ENCODE data around the gene HNF4A. TPM values are rescaled to one million over a fixed set of nuclear protein-coding genes. Genes with fewer than 3 reads are reported as not detected.

The HNF4A gene
- total RNA-seq, 1 donor from 2014 or later: not detected

- no peak overlapping the region for H3K4me3 ChIP-seq (ENCODE audit: low read depth, low read length)
- no peak for DNase-seq (ENCODE audit: low read depth)
- TF ChIP-seq CTCF (conservative IDR thresholded peaks at IDR 0.05; ENCODE audit: low read depth, low read length): no peak
These were observed 75.0 kb downstream of the HNF4A start for GRCh38 chr20:44430270-44431065.

- no peak for TF ChIP-seq CTCF (conservative IDR thresholded peaks at IDR 0.05; ENCODE audit: low read depth, low read length)
- no peak overlapping the region for H3K4me3 ChIP-seq (ENCODE audit: low read depth, low read length)
- no peak for DNase-seq (ENCODE audit: low read depth)
These were observed 75.6 kb downstream of the HNF4A start for GRCh38 chr20:44431118-44431501.

GRCh38 chr20:44431502-44432234 lies 76.2 kb downstream of the HNF4A start:
- H3K4me3 ChIP-seq (ENCODE audit: low read depth, low read length): no peak overlapping the region
- no peak for DNase-seq (ENCODE audit: low read depth)
- TF ChIP-seq CTCF (conservative IDR thresholded peaks at IDR 0.05; ENCODE audit: low read depth, low read length): no peak

- H3K4me3 ChIP-seq (ENCODE audit: low read depth, low read length): no peak overlapping the region
- TF ChIP-seq CTCF (conservative IDR thresholded peaks at IDR 0.05; ENCODE audit: low read depth, low read length): no peak
- no peak for DNase-seq (ENCODE audit: low read depth)
These were observed 77.4 kb downstream of the HNF4A start for GRCh38 chr20:44432618-44433577.

- TF ChIP-seq CTCF (conservative IDR thresholded peaks at IDR 0.05; ENCODE audit: low read depth, low read length): no peak
- no peak overlapping the region for H3K4me3 ChIP-seq (ENCODE audit: low read depth, low read length)
- no peak for DNase-seq (ENCODE audit: low read depth)
These were observed 78.4 kb downstream of the HNF4A start for GRCh38 chr20:44433751-44434538.

All from epithelial cell of proximal tubule (primary cell).